ENCODE measurements around the gene ALK.

DNA sequence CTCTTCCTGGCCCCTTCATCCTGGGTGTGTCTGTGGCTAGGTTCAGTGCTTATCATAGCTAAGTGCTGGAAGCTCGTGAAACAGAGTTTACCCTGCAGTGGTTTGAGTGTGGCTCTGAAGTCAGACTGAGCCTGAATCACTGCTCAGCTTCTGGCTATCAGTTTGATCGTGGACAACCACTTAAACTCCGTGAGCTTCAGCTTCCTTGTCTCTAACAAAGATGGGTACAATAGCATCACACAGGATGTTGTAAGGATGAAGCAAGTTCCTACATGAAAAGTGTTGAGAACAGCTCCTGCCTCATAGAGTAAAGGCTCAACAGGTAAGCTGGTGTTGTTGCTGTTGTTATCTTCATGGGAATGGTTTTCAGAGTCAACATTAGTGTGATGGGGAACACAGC is 595.8 kb downstream of the ALK start:
- TF ChIP-seq CTCF (IDR thresholded peaks at IDR 0.05), result no peak
- TF ChIP-seq POLR2A (IDR thresholded peaks at IDR 0.05), result no peak
